GM10266 (cell line): Measurements from ENCODE around the gene CMIP.

Experiments used
- DNase-seq: peaks from one replicate; pipeline ENCODE4 v3.0.0; 2012; ENCODE audit errors: extremely low spot score
- TF ChIP-seq, protein P1 (sequence below): IDR thresholded peaks from 2 replicates; pipeline ENCODE4 v1.5.1; 2012; ENCODE audit warnings: mild to moderate bottlenecking, low read depth; ENCODE audit not compliant: control insufficient read depth, insufficient read depth; ENCODE audit errors: missing control alignments

The CMIP gene

DNA sequence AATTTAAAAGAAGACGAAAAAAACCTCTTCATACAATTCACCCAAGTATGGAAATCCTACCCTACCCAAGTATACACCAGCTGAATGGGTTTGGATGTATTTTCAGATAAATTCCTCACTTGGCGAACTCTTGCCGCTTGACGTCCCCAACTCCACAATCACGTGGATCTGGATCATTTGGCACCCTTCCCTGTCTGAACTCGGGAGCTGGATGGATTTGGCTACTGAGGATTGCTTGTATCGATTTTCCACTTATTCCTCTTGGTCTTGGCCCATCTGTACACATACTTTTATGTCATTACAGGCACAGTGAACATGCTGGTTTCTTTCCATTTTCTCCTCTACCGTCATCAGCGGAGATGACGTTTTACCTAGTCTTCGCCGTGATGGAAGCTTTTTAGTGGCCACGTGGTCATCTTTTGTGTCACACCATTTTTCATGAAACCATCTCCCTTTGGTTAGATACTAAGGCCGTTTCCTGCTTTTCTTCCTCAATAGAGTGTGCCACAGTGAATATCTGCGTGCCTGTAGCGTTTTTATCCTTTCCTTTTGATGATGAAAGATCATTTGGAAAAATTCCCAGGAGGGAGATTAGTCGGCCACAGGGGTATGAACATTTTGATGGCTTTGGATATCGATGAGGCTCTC lies 47.1 kb downstream of the CMIP start:
- no peak for DNase-seq
- TF ChIP-seq, protein P1, sequence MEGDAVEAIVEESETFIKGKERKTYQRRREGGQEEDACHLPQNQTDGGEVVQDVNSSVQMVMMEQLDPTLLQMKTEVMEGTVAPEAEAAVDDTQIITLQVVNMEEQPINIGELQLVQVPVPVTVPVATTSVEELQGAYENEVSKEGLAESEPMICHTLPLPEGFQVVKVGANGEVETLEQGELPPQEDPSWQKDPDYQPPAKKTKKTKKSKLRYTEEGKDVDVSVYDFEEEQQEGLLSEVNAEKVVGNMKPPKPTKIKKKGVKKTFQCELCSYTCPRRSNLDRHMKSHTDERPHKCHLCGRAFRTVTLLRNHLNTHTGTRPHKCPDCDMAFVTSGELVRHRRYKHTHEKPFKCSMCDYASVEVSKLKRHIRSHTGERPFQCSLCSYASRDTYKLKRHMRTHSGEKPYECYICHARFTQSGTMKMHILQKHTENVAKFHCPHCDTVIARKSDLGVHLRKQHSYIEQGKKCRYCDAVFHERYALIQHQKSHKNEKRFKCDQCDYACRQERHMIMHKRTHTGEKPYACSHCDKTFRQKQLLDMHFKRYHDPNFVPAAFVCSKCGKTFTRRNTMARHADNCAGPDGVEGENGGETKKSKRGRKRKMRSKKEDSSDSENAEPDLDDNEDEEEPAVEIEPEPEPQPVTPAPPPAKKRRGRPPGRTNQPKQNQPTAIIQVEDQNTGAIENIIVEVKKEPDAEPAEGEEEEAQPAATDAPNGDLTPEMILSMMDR, result no peak

DNA sequence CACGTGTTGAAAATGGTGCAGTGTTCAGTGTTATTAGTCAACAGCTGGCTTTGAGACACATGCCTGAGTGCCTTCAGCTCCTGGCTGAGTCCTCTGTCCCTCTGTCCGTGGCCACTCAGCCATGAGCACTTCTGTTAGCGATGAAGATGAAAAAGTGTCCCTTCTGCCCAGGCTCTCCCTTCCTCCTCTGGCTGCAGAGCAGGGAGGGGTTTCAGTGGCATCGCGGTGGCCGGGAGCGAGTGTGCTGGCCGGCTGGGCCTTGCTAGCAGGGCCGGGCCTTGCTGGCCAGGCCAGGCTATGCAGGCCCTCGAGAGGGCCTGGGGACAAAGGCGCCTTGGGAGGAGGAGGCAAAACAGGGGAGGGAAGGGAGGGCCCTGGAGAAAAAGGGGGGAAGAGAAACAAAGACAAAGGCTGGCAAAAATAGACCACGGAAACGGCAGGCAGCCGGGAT lies 47.7 kb downstream of the CMIP start:
- DNase-seq, result no peak
- TF ChIP-seq, protein P1, result no peak

DNA sequence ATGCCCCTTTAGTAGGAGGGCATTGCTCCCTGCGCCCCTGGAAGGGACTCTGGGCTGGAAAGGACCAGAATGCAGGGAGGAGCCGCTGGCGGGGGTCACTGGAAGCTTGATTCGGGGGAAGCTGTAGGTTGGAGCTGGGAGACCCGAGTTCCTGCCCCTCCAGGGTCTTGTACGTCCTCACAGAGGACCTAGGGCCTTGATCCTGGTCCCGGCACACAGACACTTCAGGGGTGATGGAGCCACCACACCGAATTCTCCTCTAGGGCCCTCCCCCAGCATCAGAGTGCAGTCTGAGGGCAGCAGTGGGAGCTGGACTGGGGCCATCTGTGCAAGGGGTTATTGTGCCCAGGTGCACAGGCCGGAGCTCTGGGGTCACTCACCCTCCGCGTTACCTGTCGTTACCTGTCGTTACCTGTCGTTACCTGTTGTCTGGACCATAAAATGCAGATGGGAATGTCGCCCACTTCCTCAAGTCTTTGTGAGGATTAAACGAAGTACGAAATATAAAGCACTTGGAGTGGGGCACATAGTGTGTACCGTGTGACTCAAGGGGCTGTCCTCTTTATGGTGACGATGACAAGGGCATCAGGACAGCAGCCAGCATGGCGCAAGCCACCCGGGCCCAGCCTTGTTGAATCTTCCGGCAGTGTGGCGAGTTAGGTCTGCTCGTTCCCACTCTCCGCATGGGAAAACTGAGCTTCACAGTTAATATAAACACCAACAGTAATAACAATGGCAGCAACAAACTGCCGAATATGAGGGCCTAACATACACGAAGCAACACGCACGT lies 48.6 kb downstream of the CMIP start:
- TF ChIP-seq, protein P1, result no peak
- no peak for DNase-seq

DNA sequence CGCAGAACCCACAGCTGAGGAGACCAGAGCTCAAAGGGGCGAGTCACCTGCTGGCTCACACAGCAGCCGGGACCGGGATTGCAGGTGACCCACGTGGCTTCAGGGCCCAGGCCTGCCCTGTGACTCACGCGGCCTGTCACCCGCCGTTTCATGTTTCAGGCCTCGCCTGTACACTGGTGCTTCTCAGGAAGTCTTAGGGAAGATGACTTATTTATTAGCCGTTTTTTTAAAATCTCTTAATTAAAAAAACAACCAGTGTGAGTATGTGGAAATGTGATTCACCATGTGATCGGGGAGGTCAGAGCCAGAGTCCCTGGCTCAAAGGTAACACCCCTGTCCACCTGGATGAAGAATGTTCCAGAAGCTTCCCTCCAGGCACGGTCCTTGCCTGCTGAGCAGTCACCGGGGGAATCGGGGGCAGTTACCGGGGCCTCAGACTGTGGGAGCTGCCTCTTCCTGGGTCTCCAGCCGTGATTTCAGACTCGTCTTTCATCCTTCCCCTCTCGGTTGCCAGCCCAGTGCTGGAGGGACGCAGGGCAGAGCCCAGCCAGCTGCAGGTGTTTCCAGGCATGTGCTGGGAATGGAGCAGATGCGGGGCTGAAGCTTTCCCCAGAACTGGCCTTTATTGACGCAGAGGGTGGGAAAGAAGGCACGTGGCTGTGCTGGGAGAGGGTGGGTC lies 49.3 kb downstream of the CMIP start:
- DNase-seq, result no peak
- TF ChIP-seq, protein P1, result no peak

DNA sequence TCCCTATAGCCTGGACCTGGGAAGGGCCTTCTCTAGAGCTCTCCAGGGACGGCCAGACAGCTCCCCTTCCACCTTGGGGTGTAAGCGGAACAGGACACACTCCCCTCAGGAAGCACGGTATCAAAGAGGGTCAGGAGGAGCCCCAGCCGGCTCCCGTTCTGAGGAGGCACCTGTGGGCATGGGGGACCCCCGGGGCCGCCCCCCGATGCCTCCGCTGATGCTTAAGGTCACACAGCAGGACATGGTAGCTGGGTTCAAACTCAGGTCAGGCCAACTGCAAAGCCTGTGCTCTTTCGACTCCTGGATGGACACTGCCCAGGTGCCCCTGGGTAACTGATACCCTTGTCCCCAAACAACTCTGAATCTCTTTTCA lies 49.8 kb downstream of the CMIP start:
- TF ChIP-seq, protein P1, result no peak
- DNase-seq, result no peak

DNA sequence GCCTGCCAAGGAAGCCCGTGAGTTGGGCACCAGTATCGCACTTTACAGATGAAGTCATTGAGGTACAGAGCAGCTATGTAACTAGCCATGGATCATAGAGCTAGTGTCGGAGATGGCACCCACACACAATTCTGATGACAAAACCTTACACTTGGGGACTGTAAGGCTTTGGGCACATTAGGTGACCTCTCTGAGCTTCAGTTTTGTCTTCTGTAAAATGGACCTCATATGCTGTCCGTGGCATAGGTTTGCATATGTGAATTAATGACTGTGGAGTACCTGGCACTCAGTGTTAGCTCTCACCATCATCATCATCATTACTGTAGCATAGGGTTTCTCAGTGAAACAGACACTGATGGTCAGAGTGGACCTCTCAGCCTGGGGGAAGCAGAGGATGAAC lies 50.3 kb downstream of the CMIP start:
- DNase-seq, result no peak
- TF ChIP-seq, protein P1, result no peak
